ENCODE data around the gene LILRA1.

DNA sequence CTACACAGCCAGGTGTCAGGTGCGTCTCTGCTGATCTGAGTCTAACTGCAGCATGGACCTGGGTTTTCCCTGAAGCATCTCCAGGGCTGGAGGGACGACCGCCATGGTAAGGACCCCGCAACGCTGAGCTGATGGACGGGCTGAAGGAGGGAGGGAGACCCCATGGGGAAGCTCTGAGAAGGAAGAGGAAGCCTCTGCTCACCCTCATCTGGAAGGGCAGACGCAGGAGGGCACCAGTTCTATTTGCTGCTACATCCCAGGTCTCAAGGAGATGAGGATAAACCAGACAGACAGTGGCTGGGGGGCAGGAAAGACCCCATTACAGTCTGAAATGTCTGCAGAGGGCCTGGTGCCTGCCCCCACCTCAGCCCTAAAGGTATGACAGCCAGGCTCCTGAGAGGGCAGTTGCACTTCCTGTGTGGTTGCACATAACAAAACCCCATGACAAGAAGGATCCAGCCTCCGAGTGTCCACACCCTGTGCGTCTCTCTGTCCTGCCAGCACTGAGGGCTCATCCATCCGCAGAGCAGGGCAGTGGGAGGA is 20.0 kb upstream of the LILRA1 start, which contains the start of gene LILRA2:
- TF ChIP-seq, protein P1, sequence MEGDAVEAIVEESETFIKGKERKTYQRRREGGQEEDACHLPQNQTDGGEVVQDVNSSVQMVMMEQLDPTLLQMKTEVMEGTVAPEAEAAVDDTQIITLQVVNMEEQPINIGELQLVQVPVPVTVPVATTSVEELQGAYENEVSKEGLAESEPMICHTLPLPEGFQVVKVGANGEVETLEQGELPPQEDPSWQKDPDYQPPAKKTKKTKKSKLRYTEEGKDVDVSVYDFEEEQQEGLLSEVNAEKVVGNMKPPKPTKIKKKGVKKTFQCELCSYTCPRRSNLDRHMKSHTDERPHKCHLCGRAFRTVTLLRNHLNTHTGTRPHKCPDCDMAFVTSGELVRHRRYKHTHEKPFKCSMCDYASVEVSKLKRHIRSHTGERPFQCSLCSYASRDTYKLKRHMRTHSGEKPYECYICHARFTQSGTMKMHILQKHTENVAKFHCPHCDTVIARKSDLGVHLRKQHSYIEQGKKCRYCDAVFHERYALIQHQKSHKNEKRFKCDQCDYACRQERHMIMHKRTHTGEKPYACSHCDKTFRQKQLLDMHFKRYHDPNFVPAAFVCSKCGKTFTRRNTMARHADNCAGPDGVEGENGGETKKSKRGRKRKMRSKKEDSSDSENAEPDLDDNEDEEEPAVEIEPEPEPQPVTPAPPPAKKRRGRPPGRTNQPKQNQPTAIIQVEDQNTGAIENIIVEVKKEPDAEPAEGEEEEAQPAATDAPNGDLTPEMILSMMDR (conservative IDR thresholded peaks at IDR 0.05; ENCODE audit: low read depth, low read length), result no peak
- no peak for TF ChIP-seq EZH2 (IDR thresholded peaks at IDR 0.05; ENCODE audit: low read length, unreplicated experiment)
